IMR-90 (cell line): ENCODE measurements around the gene SRSF10. TPM values are rescaled to one million over a fixed set of nuclear protein-coding genes. Genes with fewer than 3 reads are reported as not detected.

Source experiments
- ATAC-seq: fragments of 200-7000 bp; cut with Tn5 transposase; 2 replicates; pipeline ENCODE4 v1.9.1; 2020; ENCODE audit warnings: low read depth, mild to moderate bottlenecking, moderate library complexity
- BruUV-seq: library from RNA; stranded (reverse); fragments of 400-500 nt; replicated peaks from 2 replicates; lab custom pipeline; 2021; lab: Mats Ljungman, UMichigan
- CTCF ChIA-PET: fragments of 300-600 bp; formaldehyde crosslinking; extraction: SDS; loops from one replicate; lab custom pipeline; 2021; ENCODE audit warnings: antibody characterized with exemption; lab: Yijun Ruan, JAX
- POLR2A ChIA-PET: fragments of 300-600 bp; sonication (Branson Sonifier 250); formaldehyde crosslinking; loops from one replicate; lab custom pipeline; 2022; ENCODE audit warnings: antibody characterized with exemption; ENCODE audit not compliant: unreplicated experiment; lab: Charles Lee
- DNase-seq: peaks from one replicate; pipeline ENCODE4 v3.0.0; 2013
- H2AFZ ChIP-seq: replicated peaks from 2 replicates; pipeline ENCODE3; 2013; ENCODE audit warnings: low read length, mild to moderate bottlenecking; ENCODE audit not compliant: poor library complexity
- H2AK5ac ChIP-seq: 2 replicates; pipeline ENCODE4 v1.6.1; 2013; ENCODE audit warnings: low read depth, low read length, inconsistent platforms
- H2AK9ac ChIP-seq: replicated peaks from 2 replicates; pipeline ENCODE3; 2013; ENCODE audit warnings: mild to moderate bottlenecking, low read depth, low read length, moderate library complexity; ENCODE audit not compliant: poor library complexity
- H2BK120ac ChIP-seq: 2 replicates; pipeline ENCODE4 v1.6.1; 2013; ENCODE audit warnings: low read depth, low read length, inconsistent platforms
- H2BK15ac ChIP-seq: 3 replicates; pipeline ENCODE4 v1.6.1; 2013; ENCODE audit warnings: low read depth, low read length, inconsistent platforms
- H2BK20ac ChIP-seq: 2 replicates; pipeline ENCODE4 v1.6.1; 2013; ENCODE audit warnings: low read depth, mild to moderate bottlenecking, inconsistent platforms, low read length, moderate library complexity
- H2BK5ac ChIP-seq: 2 replicates; pipeline ENCODE4 v1.6.1; 2013; ENCODE audit warnings: mild to moderate bottlenecking, low read depth, low read length, inconsistent platforms; ENCODE audit not compliant: poor library complexity, severe bottlenecking
- H3K14ac ChIP-seq: replicated peaks from 2 replicates; pipeline ENCODE4 v1.6.1; 2013; ENCODE audit warnings: low read depth, low read length, inconsistent platforms
- H3K18ac ChIP-seq: 2 replicates; pipeline ENCODE4 v1.6.1; 2013; ENCODE audit warnings: low read depth, low read length, control low read depth
- H3K23ac ChIP-seq: 2 replicates; pipeline ENCODE4 v1.6.1; 2013; ENCODE audit warnings: low read depth, low read length, inconsistent platforms
- H3K27ac ChIP-seq: 2 replicates; pipeline ENCODE4 v1.5.1; 2013; ENCODE audit warnings: mild to moderate bottlenecking, control low read depth, low read length; ENCODE audit not compliant: insufficient read depth
- H3K27me3 ChIP-seq: 2 replicates; pipeline ENCODE4 v1.6.1; 2013; ENCODE audit warnings: low read length; ENCODE audit not compliant: control insufficient read depth, insufficient read depth
- H3K36me3 ChIP-seq: 2 replicates; pipeline ENCODE4 v1.6.1; 2013; ENCODE audit warnings: low read length, mixed read lengths; ENCODE audit not compliant: control insufficient read depth, insufficient read depth
- H3K4ac ChIP-seq: 2 replicates; pipeline ENCODE4 v1.6.1; 2013; ENCODE audit warnings: low read depth, low read length, inconsistent platforms
- H3K4me1 ChIP-seq: 2 replicates; pipeline ENCODE4 v1.6.1; 2013; ENCODE audit warnings: low read length, mixed read lengths; ENCODE audit not compliant: control insufficient read depth, insufficient read depth
- H3K4me2 ChIP-seq: 2 replicates; pipeline ENCODE4 v1.6.1; 2013; ENCODE audit warnings: low read depth, mild to moderate bottlenecking, control low read depth, low read length, moderate library complexity
- H3K4me3 ChIP-seq: 2 replicates; pipeline ENCODE4 v1.5.1; 2013; ENCODE audit warnings: low read depth, mild to moderate bottlenecking, control low read depth, low read length, moderate library complexity; ENCODE audit not compliant: insufficient read depth
- H3K56ac ChIP-seq: 2 replicates; pipeline ENCODE4 v1.6.1; 2013; ENCODE audit warnings: low read length, inconsistent platforms; ENCODE audit not compliant: insufficient read depth; ENCODE audit errors: extremely low read depth
- H3K79me1 ChIP-seq, 2 experiments: 2 replicates each; pipeline ENCODE4 v1.6.1; 2013; ENCODE audit warnings: low read length in 2 of 2, inconsistent platforms in 1 of 2, low read depth in 1 of 2
- H3K9ac ChIP-seq: 2 replicates; pipeline ENCODE4 v1.6.1; 2013; ENCODE audit warnings: low read depth, low read length, control low read depth
- H3K9me1 ChIP-seq: 2 replicates; pipeline ENCODE4 v1.6.1; 2013; ENCODE audit warnings: low read length, inconsistent platforms; ENCODE audit not compliant: insufficient read depth
- H3K9me3 ChIP-seq: 2 replicates; pipeline ENCODE4 v1.6.1; 2013; ENCODE audit warnings: low read length; ENCODE audit not compliant: control insufficient read depth, insufficient read depth
- H4K20me1 ChIP-seq: 2 replicates; pipeline ENCODE4 v1.6.1; 2013; ENCODE audit warnings: low read length, inconsistent platforms; ENCODE audit not compliant: insufficient read depth
- H4K5ac ChIP-seq: 2 replicates; pipeline ENCODE4 v1.6.1; 2013; ENCODE audit warnings: mild to moderate bottlenecking, low read depth, low read length, control low read depth
- H4K8ac ChIP-seq, 2 experiments: 2 replicates each; pipeline ENCODE4 v1.6.1; 2013; ENCODE audit warnings: low read depth in 2 of 2, low read length in 2 of 2, control low read depth in 1 of 2, inconsistent platforms in 1 of 2
- H4K91ac ChIP-seq: 2 replicates; pipeline ENCODE4 v1.6.1; 2013; ENCODE audit warnings: low read depth, low read length, inconsistent platforms; ENCODE audit not compliant: insufficient read depth
- BHLHE40 ChIP-seq: fragments of 150-350 bp; IDR thresholded peaks from 2 replicates; pipeline ENCODE4 v1.6.1; 2016; ENCODE audit warnings: mild to moderate bottlenecking, low read depth, low read length
- CEBPB ChIP-seq: IDR thresholded peaks from 2 replicates; pipeline ENCODE4 v1.6.1; 2012; ENCODE audit warnings: low read depth, low read length, improper control_type of control experiment
- CHD1 ChIP-seq: IDR thresholded peaks from 2 replicates; pipeline ENCODE4 v1.6.1; 2012; ENCODE audit warnings: low read depth, low read length, improper control_type of control experiment
- CTCF ChIP-seq: conservative IDR thresholded peaks from 2 replicates; pipeline ENCODE4 v1.5.1; 2012; ENCODE audit warnings: mild to moderate bottlenecking, low read depth, low read length, improper control_type of control experiment
- ELK1 ChIP-seq: fragments of 150-350 bp; IDR thresholded peaks from 2 replicates; pipeline ENCODE4 v1.6.1; 2016; ENCODE audit warnings: low read depth, mild to moderate bottlenecking, low read length, moderate library complexity, borderline replicate concordance
- FOS ChIP-seq: fragments of 150-350 bp; IDR thresholded peaks from 2 replicates; pipeline ENCODE4 v1.6.1; 2016; ENCODE audit warnings: low read depth, low read length
- MAFK ChIP-seq: IDR thresholded peaks from 2 replicates; pipeline ENCODE4 v1.6.1; 2012; ENCODE audit warnings: low read depth, low read length, improper control_type of control experiment
- MAZ ChIP-seq: IDR thresholded peaks from 2 replicates; pipeline ENCODE4 v1.6.1; 2012; ENCODE audit warnings: low read depth, mild to moderate bottlenecking, low read length, improper control_type of control experiment, moderate library complexity, borderline replicate concordance
- MXI1 ChIP-seq: IDR thresholded peaks from 2 replicates; pipeline ENCODE4 v1.6.1; 2012; ENCODE audit warnings: low read depth, mild to moderate bottlenecking, low read length, moderate library complexity, borderline replicate concordance
- NFE2L2 ChIP-seq: fragments of 150-350 bp; IDR thresholded peaks from 2 replicates; pipeline ENCODE4 v1.6.1; 2016; ENCODE audit warnings: low read depth, mild to moderate bottlenecking, low read length
- POLR2A ChIP-seq: IDR thresholded peaks from 2 replicates; pipeline ENCODE4 v1.6.1; 2012; ENCODE audit warnings: mild to moderate bottlenecking, low read depth, low read length
- RAD21 ChIP-seq: IDR thresholded peaks from 2 replicates; pipeline ENCODE4 v1.6.1; 2012; ENCODE audit warnings: low read length, improper control_type of control experiment
- RCOR1 ChIP-seq: IDR thresholded peaks from 2 replicates; pipeline ENCODE4 v1.6.1; 2012; ENCODE audit warnings: mild to moderate bottlenecking, low read length, improper control_type of control experiment; ENCODE audit not compliant: insufficient replicate concordance
- RFX5 ChIP-seq: IDR thresholded peaks from 2 replicates; pipeline ENCODE4 v1.8.0; 2012; ENCODE audit warnings: low read depth, mild to moderate bottlenecking, low read length, moderate library complexity
- SMC3 ChIP-seq: fragments of 150-350 bp; IDR thresholded peaks from 2 replicates; pipeline ENCODE4 v1.6.1; 2016; ENCODE audit warnings: low read depth, mild to moderate bottlenecking, antibody characterized with exemption, low read length, moderate library complexity
- USF2 ChIP-seq: fragments of 150-350 bp; IDR thresholded peaks from 2 replicates; pipeline ENCODE4 v1.6.1; 2017; ENCODE audit warnings: mild to moderate bottlenecking, antibody characterized with exemption, low read length, low read depth
- dilution Hi-C: fragments of 300-500 bp; cut with HindIII; formaldehyde crosslinking; loops from one replicate; pipeline ENCODE4 v1.14.3; 2018; ENCODE audit warnings: low sequenced_read_pairs; ENCODE audit not compliant: unreplicated experiment
- in situ Hi-C: fragments of 300-500 bp; cut with MboI; formaldehyde crosslinking; loops from 3 replicates; pipeline ENCODE4 v1.14.3; 2019; ENCODE audit warnings: low sequenced_read_pairs, inconsistent platforms, mixed read lengths
- intact Hi-C: fragments of 100-400 bp; cut with micrococcal nuclease; formaldehyde crosslinking; loops from 2 replicates; pipeline ENCODE4 v1.10.0; 2022
- polyA plus RNA-seq, 3 experiments: library from polyadenylated mRNA; depleted of rRNA; stranded (reverse); fragments of >200 nt; gene quantifications; 2 replicates each; pipeline ENCODE4 v1.2.3, GENCODE V29; 2012; ENCODE audit warnings: low replicate concordance in 1 of 3
- total RNA-seq: library from RNA; depleted of rRNA; stranded (reverse); fragments of >200 nt; gene quantifications from 2 replicates; pipeline ENCODE4 v1.2.3, GENCODE V29; 2012

SRSF10 gene
- total and polyA plus RNA-seq, 2 of the 4 experiments (the other 2 are of a cell fraction), result 90.1 to 110 TPM

- H3K9me1 ChIP-seq, result peaks cover 13% of the 10 kb centered on the region
- H2AFZ ChIP-seq, result no peak overlapping the region
- no peak overlapping the region for H4K8ac ChIP-seq
- H3K9me3 ChIP-seq, result no peaks in the 10 kb centered on the region
- no peak overlapping the region for H2BK15ac ChIP-seq
- no peak overlapping the region for H3K4ac ChIP-seq
- no peak for ATAC-seq
- no peak overlapping the region for H4K91ac ChIP-seq
- H2AK9ac ChIP-seq, result no peak overlapping the region
- no peak overlapping the region for H2AK5ac ChIP-seq
- peaks cover 7% of the 10 kb centered on the region for H3K4me1 ChIP-seq
- no peaks in the 10 kb centered on the region for H3K79me1 ChIP-seq
- H3K14ac ChIP-seq, result no peak overlapping the region
- H3K27me3 ChIP-seq, result no peaks in the 10 kb centered on the region
- BruUV-seq, result no TSS peak
- intact Hi-C loops, result no loop called here
- H3K4me3 ChIP-seq, result no peak overlapping the region
- no peak overlapping the region for H3K9ac ChIP-seq
- no peak overlapping the region for H3K18ac ChIP-seq
- no peaks in the 10 kb centered on the region for H3K36me3 ChIP-seq
- no peak overlapping the region for H2BK120ac ChIP-seq
- H2BK20ac ChIP-seq, result no peak overlapping the region
- ChIA-PET POLR2A (no interaction called here), CTCF (no interaction called here)
- no peak overlapping the region for H4K5ac ChIP-seq
- no peak overlapping the region for H3K27ac ChIP-seq
- no peak overlapping the region for H2BK5ac ChIP-seq
- no peak overlapping the region for H3K4me2 ChIP-seq
- in situ Hi-C loops, result no loop called here
- H3K56ac ChIP-seq, result no peak overlapping the region
- H3K23ac ChIP-seq, result no peak overlapping the region
- dilution Hi-C loops, result no loop called here
- no peak for DNase-seq
- TF ChIP-seq RCOR1 (no peak), USF2 (no peak), MAFK (no peak), POLR2A (no peak), RAD21 (no peak), CTCF (no peak), NFE2L2 (no peak), SMC3 (no peak), CHD1 (no peak), CEBPB (no peak), BHLHE40 (no peak), RFX5 (no peak), FOS (no peak), MXI1 (no peak), ELK1 (no peak), MAZ (no peak)
- no peaks in the 10 kb centered on the region for H4K20me1 ChIP-seq
These were observed 27.0 kb upstream of the SRSF10 start for GRCh38 chr1:24007079-24007478.
